H9 (cell line): Measurements from ENCODE around the gene SH3RF3. TPM values are rescaled to one million over a fixed set of nuclear protein-coding genes. Genes with fewer than 3 reads are reported as not detected.

Experiments used
- DNase-seq: peaks from one replicate; pipeline ENCODE4 v3.0.0-alpha.2; 2017
- H2AFZ ChIP-seq: one replicate; pipeline ENCODE4 v1.6.1; 2013; ENCODE audit warnings: mild to moderate bottlenecking, low read length, control low read depth, moderate library complexity
- H2AK5ac ChIP-seq: 2 replicates; pipeline ENCODE4 v1.6.1; 2013; ENCODE audit warnings: low read length, control low read depth, mixed read lengths; ENCODE audit not compliant: insufficient read length
- H2BK120ac ChIP-seq: one replicate; pipeline ENCODE4 v1.6.1; 2013; ENCODE audit warnings: low read depth, mild to moderate bottlenecking, low read length, control low read depth, inconsistent platforms; ENCODE audit not compliant: poor library complexity, severe bottlenecking
- H2BK12ac ChIP-seq: 2 replicates; pipeline ENCODE4 v1.6.1; 2013; ENCODE audit warnings: low read length, control low read depth, mixed read lengths, low read depth; ENCODE audit not compliant: insufficient read length
- H2BK15ac ChIP-seq: 2 replicates; pipeline ENCODE4 v1.6.1; 2013; ENCODE audit warnings: low read depth, low read length, control low read depth
- H2BK20ac ChIP-seq: one replicate; pipeline ENCODE4 v1.6.1; 2013; ENCODE audit warnings: low read depth, mild to moderate bottlenecking, low read length, control low read depth, inconsistent platforms; ENCODE audit not compliant: poor library complexity, severe bottlenecking
- H2BK5ac ChIP-seq: 2 replicates; pipeline ENCODE4 v1.6.1; 2013; ENCODE audit warnings: low read length, control low read depth, mixed read lengths; ENCODE audit not compliant: insufficient read length
- H3K14ac ChIP-seq: 2 replicates; pipeline ENCODE4 v1.6.1; 2013; ENCODE audit warnings: low read length, control low read depth; ENCODE audit not compliant: insufficient read depth
- H3K18ac ChIP-seq: 2 replicates; pipeline ENCODE4 v1.6.1; 2013; ENCODE audit warnings: low read depth, mild to moderate bottlenecking, mixed read lengths, low read length, control low read depth; ENCODE audit not compliant: insufficient read length
- H3K23ac ChIP-seq: 2 replicates; pipeline ENCODE4 v1.6.1; 2013; ENCODE audit warnings: low read length, control low read depth, mixed read lengths, low read depth; ENCODE audit not compliant: insufficient read length
- H3K23me2 ChIP-seq: 2 replicates; pipeline ENCODE4 v1.6.1; 2013; ENCODE audit warnings: low read depth, mild to moderate bottlenecking, mixed read lengths, low read length, control low read depth; ENCODE audit not compliant: insufficient read length, poor library complexity, severe bottlenecking
- H3K27ac ChIP-seq: 2 replicates; pipeline ENCODE4 v1.5.1; 2013; ENCODE audit warnings: low read length, control low read depth, mixed read lengths, low read depth; ENCODE audit not compliant: insufficient read length
- H3K27me3 ChIP-seq: 2 replicates; pipeline ENCODE4 v1.6.1; 2013; ENCODE audit warnings: low read length, control low read depth, inconsistent platforms; ENCODE audit not compliant: insufficient read depth
- H3K4ac ChIP-seq: 2 replicates; pipeline ENCODE4 v1.6.1; 2013; ENCODE audit warnings: low read depth, mild to moderate bottlenecking, control low read depth, inconsistent platforms, low read length, moderate library complexity
- H3K4me1 ChIP-seq: 2 replicates; pipeline ENCODE4 v1.6.1; 2013; ENCODE audit warnings: low read length, control low read depth, inconsistent platforms; ENCODE audit not compliant: insufficient read depth
- H3K4me2 ChIP-seq: 2 replicates; pipeline ENCODE4 v1.6.1; 2013; ENCODE audit warnings: low read length, control low read depth, mixed read lengths; ENCODE audit not compliant: insufficient read length, insufficient read depth
- H3K56ac ChIP-seq: 2 replicates; pipeline ENCODE4 v1.6.1; 2013; ENCODE audit warnings: low read depth, mild to moderate bottlenecking, mixed read lengths, low read length, control low read depth; ENCODE audit not compliant: insufficient read length
- H3K79me1 ChIP-seq: 2 replicates; pipeline ENCODE4 v1.6.1; 2013; ENCODE audit warnings: low read depth, mild to moderate bottlenecking, moderate library complexity, low read length, control low read depth, inconsistent platforms; ENCODE audit not compliant: insufficient read depth, poor library complexity, severe bottlenecking
- H3K79me2 ChIP-seq: 2 replicates; pipeline ENCODE4 v1.6.1; 2013; ENCODE audit warnings: low read length, control low read depth, inconsistent platforms; ENCODE audit not compliant: insufficient read depth
- H3K9ac ChIP-seq: 2 replicates; pipeline ENCODE4 v1.6.1; 2013; ENCODE audit warnings: low read length, control low read depth, mixed read lengths; ENCODE audit not compliant: insufficient read length; ENCODE audit errors: extremely low read depth
- H3K9me3 ChIP-seq: one replicate; pipeline ENCODE4 v1.6.1; 2013; ENCODE audit warnings: low read depth, low read length, inconsistent platforms; ENCODE audit not compliant: control insufficient read depth
- H3T11ph ChIP-seq: one replicate; pipeline ENCODE4 v1.6.1; 2013; ENCODE audit warnings: mild to moderate bottlenecking, low read length, control low read depth, inconsistent platforms
- H4K20me1 ChIP-seq: one replicate; pipeline ENCODE4 v1.6.1; 2013; ENCODE audit not compliant: control insufficient read depth, insufficient read length, insufficient read depth
- H4K5ac ChIP-seq: 2 replicates; pipeline ENCODE4 v1.6.1; 2013; ENCODE audit warnings: low read depth, mild to moderate bottlenecking, mixed read lengths, low read length, control low read depth; ENCODE audit not compliant: insufficient read length
- H4K8ac ChIP-seq: replicated peaks from 2 replicates; pipeline ENCODE4 v1.6.1; 2013; ENCODE audit warnings: low read length, control low read depth, mixed read lengths, low read depth; ENCODE audit not compliant: insufficient read length
- H4K91ac ChIP-seq: 2 replicates; pipeline ENCODE4 v1.6.1; 2013; ENCODE audit warnings: low read depth, mild to moderate bottlenecking, moderate library complexity, mixed read lengths, low read length, control low read depth; ENCODE audit not compliant: insufficient read length
- H3K27ac Mint-ChIP-seq, 3 experiments: 2 replicates in 2 of 3; 3 replicates in 1 of 3; pipeline ENCODE4 v1.8.0; 2020 to 2021; ENCODE audit warnings: mixed read lengths in 3 of 3, mild to moderate bottlenecking in 1 of 3, moderate library complexity in 1 of 3
- H3K27me3 Mint-ChIP-seq: 2 replicates; pipeline ENCODE4 v1.8.0; 2021; ENCODE audit warnings: low read depth, mild to moderate bottlenecking, moderate library complexity, mixed read lengths
- H3K36me3 Mint-ChIP-seq, 3 experiments: 2 replicates in 2 of 3; 3 replicates in 1 of 3; pipeline ENCODE4 v1.8.0; 2020 to 2021; ENCODE audit warnings: low read depth in 3 of 3, mixed read lengths in 3 of 3; ENCODE audit not compliant: insufficient read depth in 1 of 3
- H3K4me1 Mint-ChIP-seq, 2 experiments: 2 replicates each; pipeline ENCODE4 v1.8.0; 2020; ENCODE audit warnings: mixed read lengths in 2 of 2
- H3K4me3 Mint-ChIP-seq, 2 experiments: 2 replicates in 1 of 2; 3 replicates in 1 of 2; pipeline ENCODE4 v1.8.0; 2020 to 2021; ENCODE audit warnings: mild to moderate bottlenecking in 2 of 2, mixed read lengths in 2 of 2, moderate library complexity in 1 of 2
- H3K9me3 Mint-ChIP-seq, 2 experiments: 2 replicates in 1 of 2; 3 replicates in 1 of 2; pipeline ENCODE4 v1.8.0; 2020; ENCODE audit warnings: mild to moderate bottlenecking in 2 of 2, mixed read lengths in 2 of 2, moderate library complexity in 1 of 2
- WGBS: extraction: QIAGEN DNeasy Blood & Tissue Kit; methylation state at CpG from one replicate; pipeline ENCODE4 v1.1.7; 2013; ENCODE audit warnings: missing lambda C conversion rate, low lambda C conversion rate, mixed read lengths; ENCODE audit not compliant: insufficient read length; ENCODE audit errors: extremely low coverage; 5-methylcytosine and 5-hydroxymethylcytosine counted together
- total RNA-seq: library from RNA; stranded (reverse); gene quantifications from 2 replicates; pipeline ENCODE4 v1.2.1, GENCODE V29; 2021
- TF ChIP-seq, protein P1 (sequence below): fragments of 200-600 bp; sonication (generic); conservative IDR thresholded peaks from 3 replicates; pipeline ENCODE4 v1.8.0; 2021; ENCODE audit warnings: antibody characterized with exemption, mild to moderate bottlenecking

SH3RF3 gene
- total RNA-seq, 1 experiment from 2014 or later: 0.46 TPM

DNA sequence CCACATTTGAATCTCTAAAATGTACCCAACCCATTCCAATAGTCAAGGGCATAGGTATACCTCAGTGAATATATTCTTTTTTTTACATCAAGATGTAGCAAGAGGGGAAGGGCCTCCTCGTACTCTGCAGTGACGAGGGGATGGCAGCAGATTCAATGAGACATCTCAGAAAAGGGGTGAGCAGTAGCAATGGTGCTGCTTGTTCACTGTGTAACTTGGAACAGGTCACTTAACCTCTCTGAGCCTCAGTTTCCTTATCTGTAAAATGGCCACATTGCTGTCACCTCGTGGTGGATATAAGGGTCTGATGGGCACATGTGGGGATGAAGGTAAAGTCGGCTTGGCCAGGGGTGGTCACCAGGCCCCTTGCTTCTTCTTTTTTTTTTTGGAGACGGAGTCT is 263.1 kb downstream of the SH3RF3 start:
- Histone ChIP-seq H3K4ac (no peak overlapping the region), H2AFZ (no peak overlapping the region), H4K5ac (no peak overlapping the region), H4K8ac (no peak overlapping the region), H2BK120ac (no peak overlapping the region), H4K20me1 (peaks cover 4% of the 10 kb centered on the region), H2BK12ac (no peak overlapping the region), H2BK5ac (no peak overlapping the region), H3K27me3 (no peaks in the 10 kb centered on the region), H3K23me2 (no peaks in the 10 kb centered on the region), H2BK15ac (no peak overlapping the region), H3K9ac (no peak overlapping the region), H3K9me3 (no peaks in the 10 kb centered on the region), H3K79me2 (no peaks in the 10 kb centered on the region), H3K79me1 (no peaks in the 10 kb centered on the region), H2BK20ac (no peak overlapping the region), H2AK5ac (no peak overlapping the region), H3K18ac (no peak overlapping the region), H3K56ac (no peak overlapping the region), H3T11ph (no peak overlapping the region), H3K23ac (no peak overlapping the region), H3K4me2 (no peak overlapping the region), H3K4me1 (no peaks in the 10 kb centered on the region), H3K14ac (no peak overlapping the region), H4K91ac (no peak overlapping the region), H3K27ac (no peak overlapping the region)
- no peak for DNase-seq
- Mint-ChIP-seq H3K9me3 (peaks cover 0 to 7% of the 10 kb centered on the region in 2 experiments; a peak in 2 of 5 replicates), H3K4me1 (peaks cover 3 to 29% of the 10 kb centered on the region in 2 experiments), H3K27ac (no peak overlapping the region), H3K36me3 (peaks cover 0 to 4% (median 0%) of the 10 kb centered on the region in 3 experiments; a peak in 2 of 7 replicates), H3K4me3 (no peak overlapping the region), H3K27me3 (peaks cover 15% of the 10 kb centered on the region)
- TF ChIP-seq, protein P1, sequence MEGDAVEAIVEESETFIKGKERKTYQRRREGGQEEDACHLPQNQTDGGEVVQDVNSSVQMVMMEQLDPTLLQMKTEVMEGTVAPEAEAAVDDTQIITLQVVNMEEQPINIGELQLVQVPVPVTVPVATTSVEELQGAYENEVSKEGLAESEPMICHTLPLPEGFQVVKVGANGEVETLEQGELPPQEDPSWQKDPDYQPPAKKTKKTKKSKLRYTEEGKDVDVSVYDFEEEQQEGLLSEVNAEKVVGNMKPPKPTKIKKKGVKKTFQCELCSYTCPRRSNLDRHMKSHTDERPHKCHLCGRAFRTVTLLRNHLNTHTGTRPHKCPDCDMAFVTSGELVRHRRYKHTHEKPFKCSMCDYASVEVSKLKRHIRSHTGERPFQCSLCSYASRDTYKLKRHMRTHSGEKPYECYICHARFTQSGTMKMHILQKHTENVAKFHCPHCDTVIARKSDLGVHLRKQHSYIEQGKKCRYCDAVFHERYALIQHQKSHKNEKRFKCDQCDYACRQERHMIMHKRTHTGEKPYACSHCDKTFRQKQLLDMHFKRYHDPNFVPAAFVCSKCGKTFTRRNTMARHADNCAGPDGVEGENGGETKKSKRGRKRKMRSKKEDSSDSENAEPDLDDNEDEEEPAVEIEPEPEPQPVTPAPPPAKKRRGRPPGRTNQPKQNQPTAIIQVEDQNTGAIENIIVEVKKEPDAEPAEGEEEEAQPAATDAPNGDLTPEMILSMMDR: no peak
- no CpG with 5 or more reads among the region's 5 CpGs for WGBS
